ENCODE results near the gene HMGB4. TPM values are rescaled to one million over a fixed set of nuclear protein-coding genes. Genes with fewer than 3 reads are reported as not detected.

Gene HMGB4
- polyA plus RNA-seq, 1 experiment, result not detected

DNA sequence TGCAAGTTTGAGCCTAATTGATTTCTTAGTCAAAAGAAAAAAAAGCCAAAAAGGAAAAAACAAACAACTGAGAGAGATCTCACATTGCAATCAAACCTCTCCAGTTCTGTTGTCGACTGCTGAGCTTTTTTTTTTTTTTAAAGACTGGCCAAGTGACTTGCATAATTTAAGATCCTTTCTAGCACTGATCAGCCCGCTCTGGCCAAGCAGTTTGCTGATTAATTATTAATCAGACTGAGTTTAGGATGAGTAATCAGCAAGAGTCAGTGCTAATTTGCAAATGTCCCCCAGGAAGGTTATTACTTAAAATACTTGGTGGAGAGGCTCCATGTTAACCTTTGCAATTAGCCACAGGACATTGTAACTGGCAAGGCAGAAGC lies 39.3 kb downstream of the HMGB4 start:
- Histone ChIP-seq H3K9me3 (ENCODE audit: control insufficient read depth, insufficient read depth, low read length) (no peaks in the 10 kb centered on the region), H3K27ac (ENCODE audit: low read depth, low read length) (no peak overlapping the region), H3K27me3 (ENCODE audit: control insufficient read depth, insufficient read depth, low read length) (no peaks in the 10 kb centered on the region), H3K4me3 (ENCODE audit: low read depth, low read length) (no peak overlapping the region)
- TF ChIP-seq, protein P1, sequence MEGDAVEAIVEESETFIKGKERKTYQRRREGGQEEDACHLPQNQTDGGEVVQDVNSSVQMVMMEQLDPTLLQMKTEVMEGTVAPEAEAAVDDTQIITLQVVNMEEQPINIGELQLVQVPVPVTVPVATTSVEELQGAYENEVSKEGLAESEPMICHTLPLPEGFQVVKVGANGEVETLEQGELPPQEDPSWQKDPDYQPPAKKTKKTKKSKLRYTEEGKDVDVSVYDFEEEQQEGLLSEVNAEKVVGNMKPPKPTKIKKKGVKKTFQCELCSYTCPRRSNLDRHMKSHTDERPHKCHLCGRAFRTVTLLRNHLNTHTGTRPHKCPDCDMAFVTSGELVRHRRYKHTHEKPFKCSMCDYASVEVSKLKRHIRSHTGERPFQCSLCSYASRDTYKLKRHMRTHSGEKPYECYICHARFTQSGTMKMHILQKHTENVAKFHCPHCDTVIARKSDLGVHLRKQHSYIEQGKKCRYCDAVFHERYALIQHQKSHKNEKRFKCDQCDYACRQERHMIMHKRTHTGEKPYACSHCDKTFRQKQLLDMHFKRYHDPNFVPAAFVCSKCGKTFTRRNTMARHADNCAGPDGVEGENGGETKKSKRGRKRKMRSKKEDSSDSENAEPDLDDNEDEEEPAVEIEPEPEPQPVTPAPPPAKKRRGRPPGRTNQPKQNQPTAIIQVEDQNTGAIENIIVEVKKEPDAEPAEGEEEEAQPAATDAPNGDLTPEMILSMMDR (IDR thresholded peaks at IDR 0.05; ENCODE audit: low read depth, low read length), result no peak
- ChIA-PET CTCF (no interaction called here), POLR2A (no interaction called here)
- no peak for DNase-seq (ENCODE audit: low read depth, low spot score)

DNA sequence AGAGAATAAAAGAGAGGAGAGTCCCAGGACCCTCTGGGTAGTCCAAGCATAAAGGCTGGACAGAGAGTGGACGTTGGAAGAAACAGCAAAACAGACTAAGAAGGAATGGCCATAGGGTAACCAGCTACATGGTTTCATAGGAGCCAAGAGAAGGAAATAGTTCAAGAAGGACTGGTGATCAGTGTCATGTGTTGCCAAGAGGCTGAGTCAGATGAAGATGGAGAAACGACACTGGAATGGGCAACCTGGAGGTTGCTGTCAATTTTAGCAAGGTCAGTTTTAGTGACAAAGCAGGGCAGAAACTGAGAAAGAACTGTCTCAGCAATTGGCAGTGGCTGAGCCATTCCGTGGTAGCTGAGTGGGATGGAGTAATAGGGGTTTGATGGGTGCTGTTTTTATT lies 41.4 kb downstream of the HMGB4 start:
- Histone ChIP-seq H3K27ac (ENCODE audit: low read depth, low read length) (no peak overlapping the region), H3K27me3 (ENCODE audit: control insufficient read depth, insufficient read depth, low read length) (no peaks in the 10 kb centered on the region), H3K4me3 (ENCODE audit: low read depth, low read length) (no peak overlapping the region), H3K9me3 (ENCODE audit: control insufficient read depth, insufficient read depth, low read length) (no peaks in the 10 kb centered on the region)
- ChIA-PET CTCF (no interaction called here), POLR2A (no interaction called here)
- no peak for DNase-seq (ENCODE audit: low read depth, low spot score)
- TF ChIP-seq, protein P1 (IDR thresholded peaks at IDR 0.05; ENCODE audit: low read depth, low read length), result no peak

DNA sequence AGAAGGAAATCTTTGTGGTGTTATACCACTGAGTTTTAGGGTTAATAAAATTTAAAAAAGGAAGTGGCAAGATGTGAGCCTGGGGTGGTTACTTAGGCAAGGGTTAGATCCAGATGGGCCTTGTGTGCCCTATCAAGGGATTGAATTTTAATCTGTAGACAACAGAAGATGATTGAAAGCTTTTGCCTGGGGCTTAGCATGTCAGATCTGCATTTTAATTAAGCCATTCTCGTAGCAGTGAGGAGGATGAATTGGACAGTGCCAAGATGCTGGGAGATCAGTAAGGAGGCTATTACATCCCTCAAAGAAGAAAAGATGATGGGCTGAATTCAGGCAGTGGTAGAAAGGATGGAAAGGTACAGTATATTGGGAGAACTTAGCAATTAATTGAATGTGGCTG lies 42.3 kb downstream of the HMGB4 start:
- no peaks in the 10 kb centered on the region for H3K27me3 ChIP-seq (ENCODE audit: control insufficient read depth, insufficient read depth, low read length)
- no peak overlapping the region for H3K27ac ChIP-seq (ENCODE audit: low read depth, low read length)
- H3K4me3 ChIP-seq (ENCODE audit: low read depth, low read length), result no peak overlapping the region
- H3K9me3 ChIP-seq (ENCODE audit: control insufficient read depth, insufficient read depth, low read length), result no peaks in the 10 kb centered on the region
- POLR2A ChIA-PET, result no interaction called here
- TF ChIP-seq, protein P1 (IDR thresholded peaks at IDR 0.05; ENCODE audit: low read depth, low read length), result no peak
- DNase-seq (ENCODE audit: low read depth, low spot score), result no peak
- CTCF ChIA-PET, result no interaction called here

DNA sequence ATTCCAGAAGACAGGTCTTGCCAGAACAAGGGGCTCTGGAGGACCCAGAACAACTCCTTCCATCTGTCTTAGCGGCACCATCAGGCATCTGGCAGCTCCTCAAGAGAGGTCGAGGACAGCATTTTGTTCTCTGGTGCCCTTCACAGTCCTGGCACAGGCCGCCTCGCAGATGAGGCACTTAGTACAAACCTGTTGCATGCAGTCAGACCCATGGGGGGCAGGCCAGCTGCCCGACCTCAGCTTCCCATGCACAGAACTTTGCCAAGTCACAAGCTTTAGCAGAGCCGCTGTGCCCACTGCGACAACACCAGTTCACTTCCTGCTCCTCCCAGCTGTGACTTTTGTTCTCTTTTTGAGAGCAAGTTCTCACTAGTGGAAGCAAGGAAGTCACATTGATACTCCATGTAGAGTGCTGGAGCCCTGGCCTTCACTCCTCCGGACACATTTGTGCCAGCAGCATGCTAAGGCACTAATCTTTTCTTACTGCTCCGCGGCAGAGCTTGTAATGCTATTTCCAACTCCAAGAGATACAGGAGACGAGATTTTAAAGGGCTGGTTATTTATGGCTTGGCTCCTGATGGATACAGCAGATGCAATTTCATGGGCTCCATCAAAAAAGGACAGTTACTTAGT lies 44.6 kb downstream of the HMGB4 start:
- CTCF ChIA-PET, result no interaction called here
- POLR2A ChIA-PET, result no interaction called here
- Histone ChIP-seq H3K9me3 (ENCODE audit: control insufficient read depth, insufficient read depth, low read length) (no peaks in the 10 kb centered on the region), H3K4me3 (ENCODE audit: low read depth, low read length) (no peak overlapping the region), H3K27ac (ENCODE audit: low read depth, low read length) (no peak overlapping the region), H3K27me3 (ENCODE audit: control insufficient read depth, insufficient read depth, low read length) (no peaks in the 10 kb centered on the region)
- no peak for DNase-seq (ENCODE audit: low read depth, low spot score)
- TF ChIP-seq, protein P1 (IDR thresholded peaks at IDR 0.05; ENCODE audit: low read depth, low read length), result no peak

Data from AG04450 (cell line).